Testis (tissue), 2 donors: Measurements from ENCODE around the gene RHNO1.

ENCODE experiments used
- CTCF ChIP-seq, 3 experiments: fragments of 450-650 bp in 2 of 3; fragments of 200-600 bp in 1 of 3; sonication (generic) in 1 of 3; IDR thresholded peaks; one replicate each; pipeline ENCODE4 v1.5.1; 2016 to 2019; ENCODE audit warnings: antibody characterized with exemption in 3 of 3, mild to moderate bottlenecking in 2 of 3, moderate library complexity in 1 of 3
- POLR2A ChIP-seq: fragments of 450-650 bp; IDR thresholded peaks from one replicate; pipeline ENCODE4 v1.6.1; 2017; ENCODE audit warnings: antibody characterized with exemption, mild to moderate bottlenecking, moderate library complexity

- TF ChIP-seq CTCF (IDR thresholded peaks at IDR 0.05), result no peak
- TF ChIP-seq POLR2A, result no peak
Measured at GRCh38 chr12:2879853-2880252, 2.8 kb downstream of the RHNO1 start.
